ENCODE data around the gene ZCCHC17.
"Not testable (repeated sequence)": the region's sequence is repeated elsewhere in the genome, so short reads cannot be mapped to it uniquely, and the experiment has no call there.

ZCCHC17 gene

DNA sequence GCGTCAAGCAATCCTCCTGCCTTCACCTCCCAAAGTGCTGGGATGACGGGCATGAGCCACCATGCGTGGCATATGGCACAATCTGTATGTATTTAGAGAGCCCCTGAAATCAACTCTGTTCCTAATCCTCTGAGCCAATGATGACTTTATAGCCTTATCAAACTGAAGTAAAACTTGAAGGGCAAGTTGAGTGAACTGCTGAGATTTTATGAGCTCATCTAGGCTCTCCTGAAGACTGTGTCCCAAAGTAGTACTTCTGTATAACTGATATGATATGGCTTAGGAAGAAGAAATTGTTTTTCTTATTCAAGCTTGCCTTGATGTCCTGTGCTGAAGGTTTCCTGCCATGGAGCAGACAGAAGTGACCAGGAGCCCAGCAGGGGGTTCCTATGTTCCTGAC is 33.4 kb upstream of the ZCCHC17 start:
- DNase-seq (ENCODE audit: extremely low read depth, low read depth): no peak
- TF ChIP-seq, protein P1, sequence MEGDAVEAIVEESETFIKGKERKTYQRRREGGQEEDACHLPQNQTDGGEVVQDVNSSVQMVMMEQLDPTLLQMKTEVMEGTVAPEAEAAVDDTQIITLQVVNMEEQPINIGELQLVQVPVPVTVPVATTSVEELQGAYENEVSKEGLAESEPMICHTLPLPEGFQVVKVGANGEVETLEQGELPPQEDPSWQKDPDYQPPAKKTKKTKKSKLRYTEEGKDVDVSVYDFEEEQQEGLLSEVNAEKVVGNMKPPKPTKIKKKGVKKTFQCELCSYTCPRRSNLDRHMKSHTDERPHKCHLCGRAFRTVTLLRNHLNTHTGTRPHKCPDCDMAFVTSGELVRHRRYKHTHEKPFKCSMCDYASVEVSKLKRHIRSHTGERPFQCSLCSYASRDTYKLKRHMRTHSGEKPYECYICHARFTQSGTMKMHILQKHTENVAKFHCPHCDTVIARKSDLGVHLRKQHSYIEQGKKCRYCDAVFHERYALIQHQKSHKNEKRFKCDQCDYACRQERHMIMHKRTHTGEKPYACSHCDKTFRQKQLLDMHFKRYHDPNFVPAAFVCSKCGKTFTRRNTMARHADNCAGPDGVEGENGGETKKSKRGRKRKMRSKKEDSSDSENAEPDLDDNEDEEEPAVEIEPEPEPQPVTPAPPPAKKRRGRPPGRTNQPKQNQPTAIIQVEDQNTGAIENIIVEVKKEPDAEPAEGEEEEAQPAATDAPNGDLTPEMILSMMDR (IDR thresholded peaks at IDR 0.05; ENCODE audit: low read depth, low read length): no peak

DNA sequence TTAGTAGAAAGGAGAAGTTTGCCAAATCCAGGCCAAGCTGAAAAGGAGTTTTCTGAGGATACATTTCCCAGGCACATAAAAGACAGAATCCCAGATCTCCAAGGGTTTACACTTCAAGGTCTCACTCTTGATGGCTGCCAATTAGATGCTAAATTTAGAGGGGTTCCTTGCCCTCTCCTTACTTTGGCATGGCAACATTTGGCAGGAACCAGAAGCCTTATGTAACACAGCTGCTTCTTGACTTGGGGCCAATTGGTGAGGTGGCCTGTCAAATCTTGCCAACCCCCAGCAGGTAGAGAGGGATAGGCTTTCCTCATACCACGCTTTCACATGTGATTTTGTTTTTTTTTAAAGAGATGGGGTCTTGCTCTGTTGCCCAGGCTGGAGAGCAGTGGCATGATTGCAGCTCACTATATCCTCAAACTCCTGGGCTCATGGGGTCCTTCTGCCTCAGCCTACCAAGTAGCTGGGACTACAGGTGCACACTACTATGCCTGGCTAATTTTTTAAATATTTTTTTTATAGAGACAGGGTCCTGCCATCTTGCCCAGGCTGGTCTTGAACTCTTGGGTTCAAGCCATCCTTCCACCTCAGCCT is 31.9 kb upstream of the ZCCHC17 start:
- TF ChIP-seq, protein P1 (IDR thresholded peaks at IDR 0.05; ENCODE audit: low read depth, low read length): no peak
- no peak for DNase-seq (ENCODE audit: extremely low read depth, low read depth)

DNA sequence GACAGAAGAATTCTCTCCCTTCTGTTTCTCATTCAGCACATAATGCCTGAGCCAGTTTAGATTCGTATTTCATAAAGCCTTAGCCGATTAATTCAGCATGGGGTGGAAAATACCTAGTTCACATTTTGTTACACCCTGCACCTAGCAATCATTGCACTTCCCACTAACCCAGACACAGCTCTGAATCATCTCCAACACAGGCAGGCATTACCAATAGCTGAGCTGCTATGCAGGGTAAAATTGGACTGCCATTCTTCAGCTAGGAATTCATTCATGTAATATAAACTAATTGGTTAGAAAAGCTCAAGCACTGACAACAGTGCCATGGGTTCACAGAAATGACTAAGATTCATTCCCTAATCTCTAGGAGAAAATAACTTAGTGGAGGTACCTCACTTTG is 30.3 kb upstream of the ZCCHC17 start:
- TF ChIP-seq, protein P1 (IDR thresholded peaks at IDR 0.05; ENCODE audit: low read depth, low read length): no peak
- no peak for DNase-seq (ENCODE audit: extremely low read depth, low read depth)

DNA sequence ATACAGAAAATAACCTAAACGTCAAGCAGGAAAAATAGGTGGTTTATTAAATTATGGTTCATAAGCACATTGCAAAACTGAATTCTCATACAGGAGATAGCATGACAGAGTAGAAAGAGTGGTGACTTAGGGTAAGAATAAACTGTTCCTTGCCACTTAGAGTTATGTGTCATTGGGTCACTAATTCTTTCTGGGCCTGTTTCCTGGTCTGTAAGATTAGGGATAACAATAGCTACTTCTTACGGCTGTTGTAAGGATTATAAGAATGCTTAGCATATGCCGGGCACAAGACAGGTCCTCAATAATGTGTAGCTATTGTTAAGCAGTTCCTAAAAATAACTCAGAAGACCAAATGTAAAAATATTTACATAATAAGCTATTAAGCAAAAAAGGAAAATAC is 24.5 kb upstream of the ZCCHC17 start:
- TF ChIP-seq, protein P1 (IDR thresholded peaks at IDR 0.05; ENCODE audit: low read depth, low read length): no peak

DNA sequence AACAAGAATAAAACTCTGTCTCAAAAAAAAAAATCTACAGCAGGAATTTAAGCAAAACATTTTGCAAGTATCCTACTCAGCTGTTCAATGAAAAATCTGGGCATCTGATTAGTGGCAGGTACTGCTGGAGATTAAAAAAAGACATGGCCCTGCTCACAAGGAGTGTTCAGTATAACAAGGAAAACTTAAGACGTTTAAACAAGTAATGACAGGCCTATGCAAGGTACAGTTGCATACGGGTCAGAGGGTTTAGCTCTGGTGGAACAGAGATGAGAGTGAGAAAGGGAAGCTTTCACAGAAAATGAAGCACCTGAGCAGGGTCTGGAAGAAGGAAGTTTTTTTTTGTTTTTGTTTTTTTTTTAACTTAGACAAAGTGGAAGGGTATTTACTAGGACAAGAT is 23.2 kb upstream of the ZCCHC17 start:
- no peak for DNase-seq (ENCODE audit: extremely low read depth, low read depth)
- TF ChIP-seq, protein P1 (IDR thresholded peaks at IDR 0.05; ENCODE audit: low read depth, low read length): no peak

More for the DNA sequence above, 24.5 kb upstream of the ZCCHC17 start:
- no peak for DNase-seq (ENCODE audit: extremely low read depth, low read depth)

DNA sequence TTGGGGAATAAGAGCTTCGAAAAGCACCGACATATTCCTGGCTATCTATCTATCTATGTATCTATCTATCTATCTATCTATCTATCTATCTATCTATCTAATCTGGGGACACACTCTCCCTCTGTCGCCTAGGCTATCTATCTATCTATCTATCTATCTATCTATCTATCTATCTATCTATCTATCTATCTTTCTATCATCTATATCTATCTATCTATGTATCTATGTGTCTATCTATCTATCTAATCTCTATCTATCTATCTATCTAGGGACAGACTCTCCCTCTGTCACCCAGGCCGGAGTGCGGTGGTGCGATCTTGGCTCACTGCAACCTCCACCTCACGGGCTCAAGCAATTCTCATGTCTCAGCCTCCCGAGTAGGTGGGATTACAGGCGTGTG is 14.4 kb upstream of the ZCCHC17 start:
- DNase-seq (ENCODE audit: extremely low read depth, low read depth): not testable (repeated sequence)

DNA sequence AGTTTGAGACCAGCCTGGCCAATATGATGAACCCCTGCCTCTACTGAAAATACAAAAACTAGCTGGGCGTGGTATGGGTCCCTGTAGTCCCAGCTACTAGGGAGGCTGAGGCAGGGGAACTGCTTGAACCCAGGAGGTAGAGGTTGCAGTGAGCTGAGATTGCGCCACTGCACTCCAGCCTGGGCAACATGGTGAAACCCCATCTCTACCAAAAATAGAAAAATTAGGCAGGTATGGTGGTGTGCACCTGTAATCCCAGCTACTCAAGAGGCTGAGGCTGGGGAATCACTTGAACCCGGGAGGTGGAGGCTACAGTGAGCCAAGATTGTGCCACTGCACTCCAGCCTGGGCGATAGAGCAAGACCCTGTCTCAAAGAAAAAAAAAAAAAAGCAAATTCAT is 9.0 kb upstream of the ZCCHC17 start:
- not testable (repeated sequence) for DNase-seq (ENCODE audit: extremely low read depth, low read depth)

DNA sequence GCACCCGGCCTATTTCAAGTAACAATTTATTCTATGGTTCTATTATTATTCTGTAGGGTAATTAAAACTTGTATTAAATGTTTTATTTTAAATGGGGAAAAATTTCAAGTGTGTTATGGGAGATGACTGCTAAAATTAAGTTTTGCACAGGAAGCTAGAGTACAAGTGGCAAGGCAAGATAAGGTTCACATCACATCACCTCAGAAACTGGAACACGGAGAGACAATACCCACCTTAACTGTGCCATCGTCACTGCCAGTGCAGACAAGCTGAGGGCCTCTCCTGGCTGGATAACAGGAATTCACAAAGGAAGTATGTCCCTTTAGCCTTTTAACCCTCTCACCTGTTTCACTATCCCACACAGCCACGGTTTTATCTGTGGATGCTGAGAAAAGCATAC is 7.8 kb upstream of the ZCCHC17 start:
- no peak for DNase-seq (ENCODE audit: extremely low read depth, low read depth)
- TF ChIP-seq, protein P1 (IDR thresholded peaks at IDR 0.05; ENCODE audit: low read depth, low read length): no peak

Data from AG09319 (cell line).